HG02642 (cell line): ENCODE measurements around the gene BMERB1.
"Not testable (repeated sequence)": the region's sequence is repeated elsewhere in the genome, so short reads cannot be mapped to it uniquely, and the experiment has no call there.

ENCODE experiments used
- ATAC-seq: cut with Tn5 transposase; IDR thresholded peaks from one replicate; pipeline ENCODE4 v1.9.1; 2021; ENCODE audit warnings: mild to moderate bottlenecking; ENCODE audit not compliant: unreplicated experiment, poor library complexity

Gene BMERB1

GRCh38 chr16:15547072-15547767 is 112.8 kb downstream of the BMERB1 start:
- not testable (repeated sequence) for ATAC-seq

DNA sequence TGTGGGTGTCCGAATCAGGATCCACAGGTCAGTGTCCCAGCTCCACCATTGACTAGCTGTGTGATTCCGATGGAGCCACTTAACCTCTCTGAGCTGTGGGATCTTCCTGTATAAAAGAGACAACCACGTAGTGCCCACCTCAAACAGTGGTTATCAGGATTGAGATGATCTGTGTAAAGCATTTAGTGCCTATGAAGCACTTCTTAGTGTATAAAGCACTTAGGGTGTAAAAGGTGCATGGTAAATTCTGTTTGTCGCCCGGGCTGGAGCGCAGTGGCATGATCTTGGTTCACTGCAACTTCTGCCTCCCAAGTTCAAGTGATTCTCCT is 113.3 kb downstream of the BMERB1 start:
- no peak for ATAC-seq

GRCh38 chr16:15548482-15548891 is 114.1 kb downstream of the BMERB1 start:
- ATAC-seq, result no peak

DNA sequence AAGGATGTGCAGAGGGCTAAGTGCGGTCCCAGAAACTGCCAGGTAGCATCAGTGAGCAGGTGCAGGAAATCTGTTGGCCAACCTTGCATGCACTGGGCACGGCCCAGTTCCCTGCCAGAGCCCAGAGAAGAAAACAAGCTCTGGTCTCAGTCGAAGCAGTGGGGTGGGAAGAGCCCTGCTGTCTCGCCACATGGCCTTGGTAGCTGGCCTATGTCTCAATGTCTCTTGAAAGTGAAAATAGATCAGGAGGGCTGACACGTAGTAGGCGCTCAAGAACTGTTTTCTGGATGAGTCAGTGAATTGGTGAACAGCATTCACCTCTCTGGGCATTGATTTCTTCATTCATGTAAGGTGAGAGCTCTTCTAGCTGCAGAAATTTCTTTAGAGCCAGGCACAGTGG is 118.1 kb downstream of the BMERB1 start:
- ATAC-seq, result no peak

DNA sequence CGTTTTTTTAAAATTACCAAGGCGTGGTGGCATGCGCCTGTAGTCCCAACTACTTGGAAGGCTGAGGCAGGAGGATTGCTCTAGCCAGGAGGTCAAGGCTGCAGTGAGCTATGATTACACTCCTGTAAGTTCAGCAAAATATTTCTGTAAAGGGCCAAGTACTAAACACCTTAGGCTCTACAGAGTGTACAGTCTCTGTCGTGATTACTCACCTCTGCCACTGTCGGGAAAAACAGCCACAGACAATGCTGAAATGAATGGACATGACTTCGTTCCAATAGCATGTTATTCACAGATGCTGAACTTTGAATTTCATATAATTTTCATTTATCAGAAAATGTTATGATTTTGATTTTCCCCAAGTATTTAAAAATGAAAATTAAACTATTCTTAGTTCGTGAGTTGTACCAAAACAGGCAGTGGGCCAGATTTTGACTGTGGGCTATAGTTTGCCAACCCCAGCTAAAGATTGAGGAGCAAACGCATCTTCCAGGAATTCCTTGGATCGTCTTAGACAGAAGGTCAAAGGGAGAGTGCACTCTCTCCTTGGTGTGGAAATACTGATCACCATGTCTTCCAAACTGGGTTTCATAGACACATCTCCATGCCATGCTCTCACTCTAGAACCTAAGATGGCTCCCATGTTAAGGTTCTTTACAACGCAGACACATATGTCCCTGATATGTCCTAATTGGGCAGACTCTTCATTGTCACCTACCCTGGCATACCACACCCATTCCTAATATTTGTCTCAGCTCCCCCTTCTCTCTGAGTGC is 119.1 kb downstream of the BMERB1 start:
- ATAC-seq, result no peak

- no peak for ATAC-seq
These were observed 121.7 kb downstream of the BMERB1 start for GRCh38 chr16:15556130-15556529.

DNA sequence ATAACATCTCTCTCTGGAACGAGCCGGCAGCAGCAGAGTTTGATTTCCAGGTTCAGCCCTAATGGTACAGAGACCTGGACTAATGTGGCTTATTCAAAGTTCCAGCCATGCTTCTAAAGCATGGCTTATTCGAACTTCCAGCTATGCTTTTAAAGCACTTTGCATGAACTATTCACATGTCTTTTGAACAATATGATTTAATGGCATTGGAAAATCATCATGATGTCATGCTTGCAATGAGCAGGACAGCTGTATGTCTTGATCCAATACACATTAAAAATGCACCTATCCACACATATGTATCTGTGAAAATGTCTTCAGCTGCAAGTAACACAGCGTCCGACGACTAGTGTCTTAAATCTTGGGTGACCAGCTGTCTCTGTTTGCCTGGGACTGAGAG is 122.9 kb downstream of the BMERB1 start:
- no peak for ATAC-seq

- no peak for ATAC-seq
These were observed 124.8 kb downstream of the BMERB1 start for GRCh38 chr16:15559176-15559575.

DNA sequence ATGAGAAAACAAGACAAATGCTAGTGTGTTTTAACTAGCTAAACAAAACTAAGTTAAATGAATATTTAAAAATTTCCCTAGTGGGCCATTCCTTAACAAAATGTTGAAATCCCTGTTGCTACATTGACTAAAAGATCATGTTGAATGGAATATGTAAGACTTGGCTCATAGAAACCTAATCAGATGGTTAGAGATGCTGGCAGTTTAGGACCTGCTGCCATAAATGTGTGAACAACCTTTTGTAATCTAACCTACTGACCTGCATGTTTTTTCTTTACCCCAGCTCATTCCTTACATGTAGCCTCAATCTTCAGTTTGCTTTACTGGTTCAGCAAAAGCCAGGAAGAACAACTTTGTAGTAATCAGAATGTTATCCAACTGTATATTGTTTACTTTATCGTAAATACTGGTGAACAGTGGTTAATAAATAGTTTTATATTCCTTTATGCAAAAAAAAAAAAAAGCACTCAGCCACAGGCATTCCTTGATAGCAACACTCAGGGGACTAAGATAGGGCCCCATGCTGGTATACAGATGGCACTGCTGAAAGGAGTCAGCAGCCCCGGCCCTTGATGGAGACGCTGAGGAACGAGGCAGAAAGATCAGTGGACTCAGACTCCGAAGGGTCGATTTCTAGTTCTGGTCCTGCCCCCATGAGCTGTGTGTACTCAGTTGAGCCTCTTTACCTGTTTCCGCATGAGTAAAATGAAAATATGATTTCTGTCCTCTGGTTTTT is 130.4 kb downstream of the BMERB1 start:
- no peak for ATAC-seq

GRCh38 chr16:15566095-15566494 is 131.7 kb downstream of the BMERB1 start:
- no peak for ATAC-seq

DNA sequence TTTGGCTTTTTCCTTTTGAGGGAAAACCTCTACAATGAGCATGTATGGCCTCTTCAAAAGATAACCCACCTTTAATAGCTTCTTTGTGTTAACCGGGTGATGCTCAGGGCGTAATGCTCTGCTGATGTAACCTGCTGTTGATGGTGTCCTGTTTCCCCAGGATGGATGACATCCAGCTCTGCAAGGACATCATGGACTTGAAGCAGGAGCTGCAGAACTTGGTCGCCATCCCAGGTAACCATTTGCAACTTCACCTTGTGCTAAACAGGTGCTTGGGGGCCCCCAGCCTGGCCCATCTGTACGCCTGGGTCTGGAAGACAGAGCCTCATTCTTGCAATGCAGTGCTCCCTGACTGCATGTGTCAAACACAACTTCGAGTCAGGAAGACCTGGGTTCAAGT is 133.4 kb downstream of the BMERB1 start:
- ATAC-seq, result no peak

GRCh38 chr16:15570666-15571065 is 136.3 kb downstream of the BMERB1 start:
- not testable (repeated sequence) for ATAC-seq

DNA sequence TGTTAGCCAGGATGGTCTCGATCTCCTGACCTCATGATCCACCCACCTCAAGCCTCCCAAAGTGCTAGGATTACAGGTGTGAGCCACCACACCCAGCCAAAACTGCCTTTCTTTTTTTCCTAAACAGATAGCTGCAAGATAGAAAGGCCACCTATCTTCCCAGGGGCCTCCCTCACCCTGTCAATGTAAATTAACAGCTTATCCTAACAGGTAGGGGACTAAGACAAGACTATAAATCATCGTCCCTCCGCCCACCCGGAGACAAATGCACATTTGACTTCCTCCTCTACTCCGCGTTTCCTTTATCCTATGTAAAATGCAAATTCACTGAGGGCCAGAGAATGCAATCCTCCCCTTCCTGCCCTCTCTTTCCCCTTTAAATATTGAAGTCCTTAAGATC is 137.2 kb downstream of the BMERB1 start:
- no peak for ATAC-seq

DNA sequence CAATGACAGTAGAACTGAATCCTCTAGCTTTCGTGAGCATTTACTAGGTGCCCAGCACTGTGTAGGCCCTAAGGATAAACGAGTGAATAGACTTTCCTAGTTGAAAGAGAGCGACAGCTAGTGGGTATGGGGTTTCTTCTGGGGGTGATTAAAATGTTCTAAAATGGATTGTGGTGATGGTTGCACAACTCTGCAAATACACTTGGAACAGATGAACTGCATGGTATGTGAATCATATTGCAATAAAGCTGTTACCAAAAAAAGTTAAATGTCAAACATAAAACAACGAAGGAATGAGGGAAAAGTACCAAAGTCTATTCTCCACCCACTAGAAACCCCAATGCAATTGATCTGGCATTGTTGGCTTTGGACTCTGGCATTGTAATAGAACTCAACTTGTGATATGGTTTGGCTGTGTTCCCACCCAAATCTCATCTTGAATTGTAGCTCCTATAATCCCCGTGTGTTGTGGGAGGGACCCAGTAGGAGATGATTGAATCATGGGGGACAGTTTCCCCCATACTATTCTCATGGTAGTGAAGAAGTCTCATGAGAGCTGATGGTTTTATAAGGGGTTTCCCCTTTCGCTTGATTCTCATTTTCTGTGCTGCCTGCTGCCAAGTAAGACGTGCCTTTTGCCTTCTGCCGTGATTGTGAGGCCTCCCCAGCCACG is 138.1 kb downstream of the BMERB1 start:
- no peak for ATAC-seq

DNA sequence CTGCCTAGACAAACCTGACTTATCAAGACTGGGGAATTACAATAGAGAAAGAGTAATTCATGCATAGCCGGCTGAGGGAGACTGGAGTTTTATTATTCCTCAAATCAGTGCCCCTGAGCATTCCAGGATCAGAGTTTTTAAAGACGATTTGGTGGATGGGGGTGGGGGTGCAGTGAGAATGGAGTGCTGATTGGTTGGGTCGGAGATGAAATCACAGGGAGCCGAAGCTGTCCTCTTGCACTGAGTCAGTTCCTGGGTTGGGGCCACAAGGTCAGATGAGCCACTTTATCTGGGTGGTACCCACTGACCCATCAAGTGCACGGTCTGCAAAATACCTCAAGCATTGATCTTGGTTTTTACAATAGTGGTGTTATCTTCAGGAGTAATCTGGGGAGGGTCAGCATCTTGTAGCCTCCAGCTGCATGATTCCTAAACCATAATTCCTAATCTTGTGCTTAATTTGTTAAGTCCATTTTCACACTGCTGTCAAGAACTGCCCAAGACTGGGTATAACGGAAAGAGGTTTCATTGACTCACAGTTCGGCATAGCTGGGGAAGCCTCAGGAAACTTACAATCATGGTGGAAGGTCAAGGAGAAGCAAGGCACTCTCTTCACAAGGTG is 139.0 kb downstream of the BMERB1 start:
- ATAC-seq, result no peak

- ATAC-seq, result not testable (repeated sequence)
These were observed 139.7 kb downstream of the BMERB1 start for GRCh38 chr16:15573896-15574613.

GRCh38 chr16:15574614-15574948 is 140.2 kb downstream of the BMERB1 start:
- no peak for ATAC-seq

DNA sequence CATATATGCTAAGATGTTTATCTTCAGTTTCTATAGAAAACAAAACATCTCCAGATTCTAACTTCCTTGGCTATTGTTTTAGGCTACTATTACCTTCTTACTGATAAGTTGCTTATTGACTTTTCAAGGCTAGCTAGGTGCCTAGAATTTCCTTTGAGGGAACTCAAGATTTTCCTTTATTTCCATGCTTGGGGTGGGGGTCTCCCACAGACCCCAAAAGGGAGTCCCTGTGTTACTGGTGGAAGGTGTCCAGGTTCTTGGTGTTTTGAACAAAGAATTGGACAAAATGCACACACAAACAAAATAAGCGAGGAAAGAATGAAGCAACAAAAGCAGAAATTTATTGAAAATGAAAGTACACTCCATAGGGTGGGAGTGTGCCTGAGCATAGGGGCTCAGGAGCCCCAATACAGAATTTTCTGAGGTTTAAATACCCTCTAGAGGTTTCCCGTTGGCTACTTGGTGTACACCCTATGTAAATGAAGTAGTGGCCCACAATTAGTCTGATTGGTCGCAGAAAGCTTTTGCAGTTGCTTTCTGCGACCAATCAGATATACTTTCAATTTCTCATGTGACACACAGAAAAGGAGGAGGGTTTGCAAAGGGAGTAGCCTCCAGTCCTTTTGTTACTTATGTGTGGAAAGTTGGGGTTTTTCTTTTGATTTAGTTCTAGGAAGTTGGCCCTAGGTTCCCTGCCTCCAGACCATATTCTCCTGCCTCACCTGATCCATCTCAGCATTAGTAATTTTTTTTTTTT is 141.1 kb downstream of the BMERB1 start:
- no peak for ATAC-seq
